OCI-LY7 (cell line): ENCODE measurements around the gene DPYSL3. TPM values are rescaled to one million over a fixed set of nuclear protein-coding genes. Genes with fewer than 3 reads are reported as not detected.

Experiments
- BruUV-seq: library from RNA; stranded (reverse); fragments of 400-500 nt; replicated peaks from 2 replicates; lab custom pipeline; 2021; lab: Mats Ljungman, UMichigan
- CTCF ChIA-PET: fragments of 300-600 bp; sonication (Branson Sonifier 250); formaldehyde crosslinking; loops from one replicate; lab custom pipeline; 2022; ENCODE audit warnings: antibody characterized with exemption; ENCODE audit not compliant: unreplicated experiment; lab: Charles Lee
- POLR2A ChIA-PET: fragments of 300-600 bp; sonication (Branson Sonifier 250); formaldehyde crosslinking; loops from one replicate; lab custom pipeline; 2022; ENCODE audit warnings: antibody characterized with exemption; lab: Charles Lee
- DNase-seq: peaks from one replicate; pipeline ENCODE4 v3.0.0-alpha.2; 2015; ENCODE audit warnings: low spot score
- H2AFZ ChIP-seq: fragments of 200-600 bp; sonication (generic), shearing (Covaris generic); 2 replicates; pipeline ENCODE4 v1.6.1; 2014; ENCODE audit warnings: mild to moderate bottlenecking, antibody characterized with exemption, low read length, moderate library complexity
- H3K27ac ChIP-seq: fragments of 200-600 bp; sonication (generic); 2 replicates; pipeline ENCODE4 v1.5.1; 2014; ENCODE audit warnings: mixed run types, low read depth, mild to moderate bottlenecking, moderate library complexity, low read length, inconsistent platforms; ENCODE audit not compliant: poor library complexity, severe bottlenecking
- H3K36me3 ChIP-seq: fragments of 200-600 bp; sonication (generic); 2 replicates; pipeline ENCODE4 v1.6.1; 2014; ENCODE audit warnings: mild to moderate bottlenecking, antibody characterized with exemption, low read length, moderate library complexity, mixed read lengths; ENCODE audit not compliant: insufficient read depth
- H3K4me1 ChIP-seq: fragments of 200-600 bp; sonication (generic); 2 replicates; pipeline ENCODE4 v1.5.1; 2014; ENCODE audit warnings: mild to moderate bottlenecking, low read length; ENCODE audit not compliant: insufficient read depth, poor library complexity, severe bottlenecking
- H3K4me2 ChIP-seq: fragments of 200-600 bp; sonication (generic); 2 replicates; pipeline ENCODE4 v1.6.1; 2014; ENCODE audit warnings: mild to moderate bottlenecking, low read length
- H3K4me3 ChIP-seq: fragments of 200-600 bp; sonication (generic); 2 replicates; pipeline ENCODE4 v1.5.1; 2014; ENCODE audit warnings: mild to moderate bottlenecking, low read depth, low read length; ENCODE audit not compliant: poor library complexity, severe bottlenecking
- H3K79me2 ChIP-seq: fragments of 200-600 bp; sonication (generic); 2 replicates; pipeline ENCODE4 v1.6.1; 2016; ENCODE audit warnings: low read depth, mild to moderate bottlenecking, low read length, moderate library complexity, mixed read lengths; ENCODE audit not compliant: insufficient read depth
- H3K9me2 ChIP-seq: fragments of 200-600 bp; sonication (generic); 2 replicates; pipeline ENCODE4 v1.6.1; 2016; ENCODE audit warnings: mild to moderate bottlenecking, low read length, mixed read lengths; ENCODE audit not compliant: insufficient read depth
- H3K9me3 ChIP-seq: fragments of 200-600 bp; sonication (generic); 2 replicates; pipeline ENCODE4 v1.6.1; 2014; ENCODE audit warnings: mild to moderate bottlenecking, mixed run types, low read length, mixed read lengths
- H4K20me1 ChIP-seq: fragments of 200-600 bp; sonication (generic); 2 replicates; pipeline ENCODE4 v1.6.1; 2014; ENCODE audit warnings: mild to moderate bottlenecking, antibody characterized with exemption, low read length, moderate library complexity, mixed read lengths; ENCODE audit not compliant: insufficient read depth
- CTCF ChIP-seq: fragments of 200-600 bp; sonication (generic); conservative IDR thresholded peaks from 2 replicates; pipeline ENCODE4 v1.5.1; 2014; ENCODE audit warnings: mild to moderate bottlenecking, antibody characterized with exemption, low read length, moderate library complexity, mixed read lengths
- EZH2phosphoT487 ChIP-seq: fragments of 200-600 bp; sonication (generic); IDR thresholded peaks from 2 replicates; pipeline ENCODE4 v1.6.1; 2018; ENCODE audit warnings: low read depth, borderline replicate concordance, mild to moderate bottlenecking, mixed run types, antibody characterized with exemption, low read length, moderate library complexity, mixed read lengths
- intact Hi-C: fragments of 100-400 bp; cut with micrococcal nuclease; formaldehyde crosslinking; loops from one replicate; pipeline ENCODE4 v1.10.0; 2022; ENCODE audit not compliant: unreplicated experiment
- total RNA-seq, 2 experiments: library from RNA; depleted of rRNA in 1 of 2; stranded (reverse); fragments of >200 nt in 1 of 2; shearing (Covaris generic) in 1 of 2; gene quantifications; 2 replicates each; pipeline ENCODE4 v1.2.3, GENCODE V29; 2014 to 2022

DPYSL3 gene
- total RNA-seq, 2 experiments from 2014 or later: not detected

- no peaks in the 10 kb centered on the region for H3K36me3 ChIP-seq
- DNase-seq: no peak
- H3K9me3 ChIP-seq: no peaks in the 10 kb centered on the region
- TF ChIP-seq CTCF (no peak), EZH2phosphoT487 (no peak)
- H3K4me1 ChIP-seq: no peaks in the 10 kb centered on the region
- no peaks in the 10 kb centered on the region for H3K79me2 ChIP-seq
- no peaks in the 10 kb centered on the region for H4K20me1 ChIP-seq
- no peaks in the 10 kb centered on the region for H3K9me2 ChIP-seq
- ChIA-PET CTCF (no interaction called here), POLR2A (no interaction called here)
- no TSS peak for BruUV-seq
- no peak overlapping the region for H2AFZ ChIP-seq
- no peak overlapping the region for H3K4me2 ChIP-seq
- H3K4me3 ChIP-seq: no peak overlapping the region
- no peak overlapping the region for H3K27ac ChIP-seq
- intact Hi-C loops: no loop called here
These were observed 41.8 kb upstream of the DPYSL3 start for GRCh38 chr5:147551677-147552076.

GRCh38 chr5:147547730-147548129 lies 37.9 kb upstream of the DPYSL3 start:
- Histone ChIP-seq H3K4me3 (no peak overlapping the region), H3K9me2 (no peaks in the 10 kb centered on the region), H2AFZ (no peak overlapping the region), H3K36me3 (no peaks in the 10 kb centered on the region), H3K27ac (no peak overlapping the region), H3K9me3 (no peaks in the 10 kb centered on the region), H3K4me1 (no peaks in the 10 kb centered on the region), H4K20me1 (no peaks in the 10 kb centered on the region), H3K4me2 (no peak overlapping the region), H3K79me2 (no peaks in the 10 kb centered on the region)
- CTCF ChIA-PET: no interaction called here
- intact Hi-C loops: no loop called here
- TF ChIP-seq EZH2phosphoT487: no peak
- TF ChIP-seq CTCF: no peak
- DNase-seq: no peak
- POLR2A ChIA-PET: no interaction called here
- BruUV-seq: no TSS peak

GRCh38 chr5:147544556-147544955 lies 34.7 kb upstream of the DPYSL3 start:
- POLR2A ChIA-PET: no interaction called here
- intact Hi-C loops: no loop called here
- BruUV-seq: no TSS peak

More at GRCh38 chr5:147544556-147544955, 34.7 kb upstream of the DPYSL3 start:
- Histone ChIP-seq H3K36me3 (no peaks in the 10 kb centered on the region), H2AFZ (no peak overlapping the region), H3K4me1 (no peaks in the 10 kb centered on the region), H3K9me2 (no peaks in the 10 kb centered on the region), H3K4me2 (no peak overlapping the region), H4K20me1 (no peaks in the 10 kb centered on the region), H3K4me3 (no peak overlapping the region), H3K27ac (no peak overlapping the region), H3K9me3 (no peaks in the 10 kb centered on the region), H3K79me2 (no peaks in the 10 kb centered on the region)
- TF ChIP-seq CTCF (no peak), EZH2phosphoT487 (no peak)
- DNase-seq: no peak
- CTCF ChIA-PET: no interaction called here
